ENCODE data around the gene SNRNP48.

- TF ChIP-seq, protein P1, sequence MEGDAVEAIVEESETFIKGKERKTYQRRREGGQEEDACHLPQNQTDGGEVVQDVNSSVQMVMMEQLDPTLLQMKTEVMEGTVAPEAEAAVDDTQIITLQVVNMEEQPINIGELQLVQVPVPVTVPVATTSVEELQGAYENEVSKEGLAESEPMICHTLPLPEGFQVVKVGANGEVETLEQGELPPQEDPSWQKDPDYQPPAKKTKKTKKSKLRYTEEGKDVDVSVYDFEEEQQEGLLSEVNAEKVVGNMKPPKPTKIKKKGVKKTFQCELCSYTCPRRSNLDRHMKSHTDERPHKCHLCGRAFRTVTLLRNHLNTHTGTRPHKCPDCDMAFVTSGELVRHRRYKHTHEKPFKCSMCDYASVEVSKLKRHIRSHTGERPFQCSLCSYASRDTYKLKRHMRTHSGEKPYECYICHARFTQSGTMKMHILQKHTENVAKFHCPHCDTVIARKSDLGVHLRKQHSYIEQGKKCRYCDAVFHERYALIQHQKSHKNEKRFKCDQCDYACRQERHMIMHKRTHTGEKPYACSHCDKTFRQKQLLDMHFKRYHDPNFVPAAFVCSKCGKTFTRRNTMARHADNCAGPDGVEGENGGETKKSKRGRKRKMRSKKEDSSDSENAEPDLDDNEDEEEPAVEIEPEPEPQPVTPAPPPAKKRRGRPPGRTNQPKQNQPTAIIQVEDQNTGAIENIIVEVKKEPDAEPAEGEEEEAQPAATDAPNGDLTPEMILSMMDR (conservative IDR thresholded peaks at IDR 0.05; ENCODE audit: low read depth, low read length) = peak; percentile 44
- no peak for TF ChIP-seq EZH2 (IDR thresholded peaks at IDR 0.05; ENCODE audit: low read length, unreplicated experiment)
Measured at GRCh38 chr6:7617801-7618764, 28.1 kb downstream of the SNRNP48 start.

Measured in PC-3 (cell line).